Sigmoid colon (tissue), 7 donors: ENCODE results near the gene CABP7. TPM values are rescaled to one million over a fixed set of nuclear protein-coding genes. Genes with fewer than 3 reads are reported as not detected.

Source experiments
- DNase-seq: peaks from one replicate; pipeline ENCODE4 v3.0.0-alpha.2; 2019
- H3K27ac ChIP-seq, 4 donors: fragments of 200-600 bp; sonication (generic); one replicate each; pipeline ENCODE4 v1.5.1; 2016 to 2019; ENCODE audit warnings: mild to moderate bottlenecking in 1 of 4
- H3K27me3 ChIP-seq, 3 donors: fragments of 200-600 bp; sonication (generic); one replicate each; pipeline ENCODE4 v1.5.1; 2019; ENCODE audit warnings: mild to moderate bottlenecking in 1 of 3
- H3K36me3 ChIP-seq, 4 donors: fragments of 200-600 bp; sonication (generic); one replicate each; pipeline ENCODE4 v1.5.1; 2016 to 2019
- H3K4me1 ChIP-seq, 4 donors: fragments of 200-600 bp; sonication (generic); one replicate each; pipeline ENCODE4 v1.5.1; 2017 to 2019
- H3K4me3 ChIP-seq, 4 donors: fragments of 200-600 bp; sonication (generic); one replicate each; pipeline ENCODE4 v1.5.1; 2017 to 2019; ENCODE audit warnings: mild to moderate bottlenecking in 2 of 4, moderate library complexity in 1 of 4
- H3K9me3 ChIP-seq, 4 donors: fragments of 200-600 bp in 3 of 4; sonication (generic) in 3 of 4; one replicate each; pipeline versions ENCODE4 v1.5.1 to v1.6.1; 2013 to 2019
- CTCF ChIP-seq, 4 experiments: fragments of 450-650 bp in 3 of 4; fragments of 200-600 bp in 1 of 4; IDR thresholded peaks; one replicate each; pipeline ENCODE4 v1.5.1; 2016 to 2019; ENCODE audit warnings: antibody characterized with exemption in 4 of 4, mild to moderate bottlenecking in 3 of 4, moderate library complexity in 2 of 4
- EP300 ChIP-seq, 4 donors: sonication (generic); formaldehyde crosslinking; IDR thresholded peaks; one replicate each; pipeline ENCODE4 v1.6.1; 2017; ENCODE audit warnings: antibody characterized with exemption in 4 of 4
- POLR2A ChIP-seq, 2 donors: fragments of 450-650 bp; IDR thresholded peaks; one replicate each; pipeline ENCODE4 v1.6.1; 2016; ENCODE audit warnings: antibody characterized with exemption in 2 of 2, mild to moderate bottlenecking in 2 of 2, moderate library complexity in 2 of 2
- POLR2AphosphoS5 ChIP-seq, 4 donors: sonication (generic); formaldehyde crosslinking; IDR thresholded peaks; one replicate each; pipeline ENCODE4 v1.6.1; 2017; ENCODE audit warnings: antibody characterized with exemption in 4 of 4
- WGBS, 2 donors: extraction: QIAGEN DNeasy Blood & Tissue Kit; methylation state at CpG; one replicate each; pipeline ENCODE4 v1.1.7; 2013; 5-methylcytosine and 5-hydroxymethylcytosine counted together
- intact Hi-C: fragments of 100-400 bp; cut with DNase I; formaldehyde crosslinking; loops from one replicate; pipeline ENCODE4 v1.15.1; 2023
- polyA plus RNA-seq, 3 donors: library from polyadenylated mRNA; stranded (reverse); fragments of 200-250 nt; gene quantifications; one replicate each; pipeline ENCODE4 v1.2.3, GENCODE V29; 2013
- total RNA-seq, 4 donors: library from RNA; depleted of rRNA; stranded (reverse); fragments of >200 nt; gene quantifications; one replicate each; pipeline ENCODE4 v1.1.0, GENCODE V29; 2016
- donor health status: healthy with polysubstance abuse.
- donor health status: Bipolar disorder and iron deficiency.
- donor health status: healthy.

CABP7 gene
- total and polyA plus RNA-seq, 7 donors, result under 0.01 to 1.1 (median 0.47) TPM; not detected in 4

GRCh38 chr22:29723766-29724165, 4.0 kb downstream of the CABP7 start:
- H3K27ac ChIP-seq, result no peak overlapping the region
- 90 to 96% methylated on average over 10 of the region's 10 CpGs for WGBS, 2 donors
- H3K4me1 ChIP-seq, result peaks cover 0 to 16% (median 11%) of the 10 kb centered on the region in 4 donors
- H3K4me3 ChIP-seq, result no peak overlapping the region
- H3K36me3 ChIP-seq, result no peaks in the 10 kb centered on the region
- intact Hi-C loops, result no loop called here
- no peak for DNase-seq
- no peaks in the 10 kb centered on the region for H3K9me3 ChIP-seq
- TF ChIP-seq POLR2AphosphoS5 (IDR thresholded peaks at IDR 0.05), result no peak
- peaks cover 23 to 38% (median 32%) of the 10 kb centered on the region in 3 donors for H3K27me3 ChIP-seq

GRCh38 chr22:29724843-29725242, 5.0 kb downstream of the CABP7 start:
- Histone ChIP-seq H3K36me3 (peaks cover 0 to 6% (median 0%) of the 10 kb centered on the region in 4 donors), H3K4me1 (peaks cover 0 to 11% (median 9%) of the 10 kb centered on the region in 4 donors), H3K27ac (no peak overlapping the region), H3K4me3 (no peak overlapping the region), H3K9me3 (no peaks in the 10 kb centered on the region), H3K27me3 (peaks cover 13 to 27% (median 21%) of the 10 kb centered on the region in 3 donors)
- WGBS, 2 donors, result 68 to 77% methylated on average over 8 of the region's 8 CpGs
- DNase-seq, result no peak
- intact Hi-C loops, result no loop called here
- TF ChIP-seq EP300 (IDR thresholded peaks at IDR 0.05), result no peak
- no peak for TF ChIP-seq POLR2AphosphoS5 (IDR thresholded peaks at IDR 0.05)
- no peak for TF ChIP-seq POLR2A (IDR thresholded peaks at IDR 0.05)
- no peak for TF ChIP-seq CTCF (IDR thresholded peaks at IDR 0.05)

GRCh38 chr22:29726106-29726505, 6.3 kb downstream of the CABP7 start:
- no peak overlapping the region for H3K4me3 ChIP-seq
- H3K27ac ChIP-seq, result no peak overlapping the region
- peaks cover 0 to 18% (median 3%) of the 10 kb centered on the region in 4 donors for H3K36me3 ChIP-seq
- 58 to 82% methylated on average over 7 of the region's 7 CpGs for WGBS, 2 donors
- peaks cover 0 to under 1% (median 0%) of the 10 kb centered on the region in 4 donors for H3K4me1 ChIP-seq
- H3K27me3 ChIP-seq, result peaks cover 4 to 16% (median 10%) of the 10 kb centered on the region in 3 donors
- intact Hi-C loops, result no loop called here
- TF ChIP-seq EP300 (IDR thresholded peaks at IDR 0.05) (no peak), POLR2AphosphoS5 (IDR thresholded peaks at IDR 0.05) (no peak), CTCF (IDR thresholded peaks at IDR 0.05) (no peak)
- peak; percentile 51 for DNase-seq
- no peaks in the 10 kb centered on the region for H3K9me3 ChIP-seq

- Histone ChIP-seq H3K4me1 (no peaks in the 10 kb centered on the region), H3K27me3 (peaks cover 0 to 11% (median 5%) of the 10 kb centered on the region in 3 donors), H3K9me3 (no peaks in the 10 kb centered on the region), H3K36me3 (peaks cover 0 to 24% (median 4%) of the 10 kb centered on the region in 4 donors), H3K4me3 (no peak overlapping the region), H3K27ac (no peak overlapping the region)
- intact Hi-C loops, result no loop called here
- TF ChIP-seq POLR2AphosphoS5 (IDR thresholded peaks at IDR 0.05), result no peak
- no peak for DNase-seq
- 45 to 48% methylated on average over 15 of the region's 15 CpGs for WGBS, 2 donors
Observed at GRCh38 chr22:29726512-29727130, 6.8 kb downstream of the CABP7 start.

GRCh38 chr22:29727131-29727523, 7.3 kb downstream of the CABP7 start:
- no peak for DNase-seq
- intact Hi-C loops, result no loop called here
- no peaks in the 10 kb centered on the region for H3K9me3 ChIP-seq
- peaks cover 0 to 24% (median 4%) of the 10 kb centered on the region in 4 donors for H3K36me3 ChIP-seq
- H3K4me3 ChIP-seq, result no peak overlapping the region
- peaks cover 0 to 6% (median 3%) of the 10 kb centered on the region in 3 donors for H3K27me3 ChIP-seq
- H3K27ac ChIP-seq, result no peak overlapping the region
- TF ChIP-seq POLR2A (IDR thresholded peaks at IDR 0.05) (no peak), EP300 (IDR thresholded peaks at IDR 0.05) (no peak), CTCF (IDR thresholded peaks at IDR 0.05) (no peak), POLR2AphosphoS5 (IDR thresholded peaks at IDR 0.05) (no peak)
- 7 to 8% methylated on average over 17 of the region's 17 CpGs for WGBS, 2 donors
- no peaks in the 10 kb centered on the region for H3K4me1 ChIP-seq

GRCh38 chr22:29729161-29729560, 9.4 kb downstream of the CABP7 start:
- H3K9me3 ChIP-seq, result no peaks in the 10 kb centered on the region
- peaks cover 0 to 14% (median 10%) of the 10 kb centered on the region in 4 donors for H3K4me1 ChIP-seq
- H3K27me3 ChIP-seq, result no peaks in the 10 kb centered on the region
- no peak for DNase-seq
- H3K27ac ChIP-seq, result no peak overlapping the region
- H3K4me3 ChIP-seq, result no peak overlapping the region
- WGBS, 2 donors, result 94 to 95% methylated on average over 20 of the region's 20 CpGs
- intact Hi-C loops, result no loop called here
- peaks cover 0 to 24% (median 4%) of the 10 kb centered on the region in 4 donors for H3K36me3 ChIP-seq
- TF ChIP-seq POLR2AphosphoS5 (IDR thresholded peaks at IDR 0.05) (no peak), EP300 (IDR thresholded peaks at IDR 0.05) (no peak), CTCF (IDR thresholded peaks at IDR 0.05) (no peak), POLR2A (IDR thresholded peaks at IDR 0.05) (no peak)
